HepG2 (cell line): ENCODE results near the gene PSMD5. TPM values are rescaled to one million over a fixed set of nuclear protein-coding genes. Genes with fewer than 3 reads are reported as not detected.
A peak's percentile ranks its signal among the peaks of the same experiment; 100 is the strongest.

Experiments
- ATAC-seq: fragments of 200-7000 bp; cut with Tn5 transposase; 3 replicates; pipeline ENCODE4 v1.9.1; 2020; ENCODE audit warnings: mild to moderate bottlenecking, moderate library complexity
- Bru-seq: library from RNA; stranded (reverse); fragments of 400-500 nt; gene quantifications from one replicate; lab custom pipeline; 2021; lab: Mats Ljungman, UMichigan
- BruChase-seq, 2 experiments: library from RNA; stranded (reverse); fragments of 400-500 nt; gene quantifications; one replicate each; lab custom pipeline; 2021; lab: Mats Ljungman, UMichigan
- BruUV-seq: library from RNA; stranded (reverse); fragments of 400-500 nt; replicated peaks from 2 replicates; lab custom pipeline; 2021; lab: Mats Ljungman, UMichigan
- CTCF ChIA-PET: fragments of 300-600 bp; formaldehyde crosslinking; extraction: SDS; loops from one replicate; lab custom pipeline; 2021; ENCODE audit warnings: low total read pairs, inconsistent platforms, low intra/inter-chr PET ratio; lab: Yijun Ruan, JAX
- POLR2A ChIA-PET: fragments of 350-600 bp; sonication (Branson Sonifier 250); formaldehyde crosslinking; loops from one replicate; lab custom pipeline; 2020; ENCODE audit warnings: antibody characterized with exemption, inconsistent platforms; lab: Yijun Ruan, JAX
- DNase-seq: peaks from one replicate; pipeline ENCODE4 v3.0.0-alpha.2; 2015; ENCODE audit warnings: low spot score
- FAIRE-seq: peaks from 3 replicates; lab custom pipeline; 2011; peaks lifted over from hg19 to GRCh38; lab: Jason Lieb, UNC
- H2AFZ ChIP-seq: one replicate; pipeline ENCODE4 v1.6.1; 2011; ENCODE audit warnings: low read length, inconsistent platforms
- H3K27ac ChIP-seq: fragments of 300-600 bp; 3 replicates; pipeline ENCODE4 v1.8.0; 2011; ENCODE audit warnings: mixed run types, mild to moderate bottlenecking, mixed read lengths, low read length, inconsistent platforms; ENCODE audit not compliant: insufficient read depth; ENCODE audit errors: extremely low read length
- H3K27me3 ChIP-seq, 2 experiments: fragments of 200-600 bp in 1 of 2; 2 replicates in 1 of 2; 3 replicates in 1 of 2; pipeline versions ENCODE4 v1.6.0 to v1.8.0; 2011; ENCODE audit warnings: low read length in 2 of 2, mild to moderate bottlenecking in 2 of 2, moderate library complexity in 2 of 2, inconsistent platforms in 1 of 2; ENCODE audit not compliant: insufficient read depth in 2 of 2, control insufficient read depth in 1 of 2
- H3K36me3 ChIP-seq, 2 experiments: fragments of 200-600 bp in 1 of 2; replicated peaks in 1 of 2; 2 replicates in 1 of 2; 3 replicates in 1 of 2; pipeline versions ENCODE4 v1.5.1 to v1.8.0; 2011; ENCODE audit warnings: low read length in 2 of 2, inconsistent platforms in 1 of 2; ENCODE audit not compliant: insufficient read depth in 2 of 2, control insufficient read depth in 1 of 2
- H3K4me1 ChIP-seq: 2 replicates; pipeline ENCODE4 v1.5.1; 2012; ENCODE audit warnings: low read length, inconsistent platforms; ENCODE audit not compliant: insufficient read depth
- H3K4me2 ChIP-seq: 2 replicates; pipeline ENCODE4 v1.6.0; 2011; ENCODE audit warnings: low read depth, low read length, inconsistent platforms
- H3K4me3 ChIP-seq, 3 experiments: fragments of 200-600 bp in 1 of 3; sonication (generic), shearing (Covaris generic) in 1 of 3; replicated peaks in 1 of 3; 2 replicates each; pipeline ENCODE4 v1.5.1; 2011 to 2016; ENCODE audit warnings: low read length in 3 of 3, inconsistent platforms in 2 of 3, low read depth in 2 of 3, mild to moderate bottlenecking in 2 of 3, control low read depth in 1 of 3, mixed read lengths in 1 of 3; ENCODE audit not compliant: insufficient read depth in 1 of 3
- H3K79me2 ChIP-seq: one replicate; pipeline ENCODE4 v1.6.1; 2011; ENCODE audit warnings: low read length, inconsistent platforms; ENCODE audit not compliant: insufficient read depth
- H3K9ac ChIP-seq: 2 replicates; pipeline ENCODE4 v1.6.0; 2011; ENCODE audit warnings: mild to moderate bottlenecking, low read depth, low read length, inconsistent platforms; ENCODE audit not compliant: insufficient read depth
- H3K9me3 ChIP-seq: 2 replicates; pipeline ENCODE4 v1.5.1; 2012; ENCODE audit warnings: mild to moderate bottlenecking, low read length
- H4K20me1 ChIP-seq: 2 replicates; pipeline ENCODE4 v1.6.0; 2011; ENCODE audit warnings: inconsistent platforms, mild to moderate bottlenecking, low read length, moderate library complexity; ENCODE audit not compliant: insufficient read depth
- LCORL ChIP-seq, 2 experiments: fragments of 450-650 bp in 1 of 2; sonication (generic) in 1 of 2; formaldehyde crosslinking in 1 of 2; IDR thresholded peaks; 2 replicates each; pipeline versions ENCODE4 v1.5.0 to v1.6.1; 2017 to 2020; ENCODE audit warnings: antibody characterized with exemption in 1 of 2, missing genetic modification reagents in 1 of 2
- NFE2L2 ChIP-seq: fragments of 150-350 bp; IDR thresholded peaks from 2 replicates; pipeline ENCODE4 v1.6.1; 2014; ENCODE audit warnings: low read length
- SIN3B ChIP-seq: fragments of 150-350 bp; IDR thresholded peaks from 2 replicates; pipeline ENCODE4 v1.6.1; 2014; ENCODE audit warnings: low read length
- SKI ChIP-seq: fragments of 450-650 bp; IDR thresholded peaks from one replicate; pipeline ENCODE4 v1.6.1; 2018; ENCODE audit warnings: mild to moderate bottlenecking; ENCODE audit not compliant: partially characterized antibody
- SMAD3 ChIP-seq: sonication (generic); formaldehyde crosslinking; IDR thresholded peaks from 2 replicates; pipeline ENCODE4 v1.4.0; 2020; ENCODE audit warnings: missing genetic modification reagents
- SP140L ChIP-seq: sonication (generic); formaldehyde crosslinking; IDR thresholded peaks from 2 replicates; pipeline ENCODE4 v1.4.0; 2020; ENCODE audit warnings: missing genetic modification reagents, borderline replicate concordance
- ZFP36L1 ChIP-seq: sonication (generic); formaldehyde crosslinking; IDR thresholded peaks from 2 replicates; pipeline ENCODE4 v1.8.0; 2022; ENCODE audit warnings: mild to moderate bottlenecking, missing genetic modification reagents, moderate library complexity
- ZKSCAN8 ChIP-seq: IDR thresholded peaks from 2 replicates; pipeline ENCODE4 v1.6.1; 2016; ENCODE audit warnings: borderline replicate concordance, missing genetic modification reagents, missing compliant biosample characterization
- ZNF230 ChIP-seq: sonication (generic); formaldehyde crosslinking; IDR thresholded peaks from 2 replicates; pipeline ENCODE4 v1.4.0; 2020; ENCODE audit warnings: mild to moderate bottlenecking, missing genetic modification reagents
- ZNF282 ChIP-seq: fragments of 450-650 bp; IDR thresholded peaks from 2 replicates; pipeline ENCODE4 v1.6.1; 2018; ENCODE audit not compliant: partially characterized antibody
- ZNF563 ChIP-seq: sonication (generic); formaldehyde crosslinking; IDR thresholded peaks from 2 replicates; pipeline ENCODE4 v1.8.0; 2022; ENCODE audit warnings: mild to moderate bottlenecking, moderate library complexity, missing genetic modification reagents
- ZNF768 ChIP-seq: sonication (generic); formaldehyde crosslinking; IDR thresholded peaks from 2 replicates; pipeline ENCODE4 v1.4.0; 2020; ENCODE audit warnings: missing genetic modification reagents
- WGBS: methylation state at CpG from one replicate; pipeline ENCODE4 v1.1.6; 2017; ENCODE audit warnings: low lambda C conversion rate; 5-methylcytosine and 5-hydroxymethylcytosine counted together
- in situ Hi-C: cut with HindIII; loops from 2 replicates; pipeline ENCODE4 v1.10.0; 2017; ENCODE audit warnings: low pct_unique_long_range_greater_than_20kb; ENCODE audit not compliant: extremely low pct_ligation_motif_present
- intact Hi-C: fragments of 100-400 bp; cut with micrococcal nuclease; formaldehyde crosslinking; loops from one replicate; pipeline ENCODE4 v1.10.0; 2022; ENCODE audit not compliant: unreplicated experiment
- long read RNA-seq, 2 experiments: library from RNA in 1 of 2; library from polyadenylated mRNA in 1 of 2; stranded (forward) in 1 of 2; unstranded in 1 of 2; transcript quantifications; one replicate each; pipeline ENCODE4 v2.0.0, GENCODE V29; 2019 to 2022
- polyA minus RNA-seq, 3 experiments: library from RNA; depleted of rRNA, polyadenylated mRNA; stranded (reverse); fragments of >200 nt; gene quantifications; 2 replicates each; pipeline ENCODE4 v1.2.3, GENCODE V29; 2011; ENCODE audit warnings: low replicate concordance in 1 of 3
- polyA plus RNA-seq, 8 experiments: library from polyadenylated mRNA; depleted of rRNA in 3 of 8; stranded (reverse) in 7 of 8; unstranded in 1 of 8; fragments of >200 nt; fragmentation: Illumina TruSeq in 4 of 8; extraction: Trizol in 4 of 8; gene quantifications; 2 replicates each; pipeline versions ENCODE4 v1.2.1 to v1.2.3, GENCODE V29; 2011 to 2016; ENCODE audit warnings: low read depth in 4 of 8, missing spikeins in 1 of 8, mixed read lengths in 1 of 8; ENCODE audit not compliant: insufficient read depth in 1 of 8
- total RNA-seq, 5 experiments: library from RNA; depleted of rRNA; stranded (reverse); fragments of >200 nt; fragmentation: Illumina TruSeq; extraction: Trizol; gene quantifications; 2 replicates each; pipeline ENCODE4 v1.2.3, GENCODE V29; 2016; ENCODE audit warnings: low read depth in 1 of 5
- TF ChIP-seq, protein P1 (sequence below): sonication (generic); formaldehyde crosslinking; IDR thresholded peaks from 2 replicates; pipeline ENCODE4 v1.4.0; 2020; ENCODE audit warnings: mild to moderate bottlenecking, missing genetic modification reagents
- TF ChIP-seq, protein P2 (sequence below): IDR thresholded peaks from 2 replicates; pipeline ENCODE4 v1.4.0; 2020; ENCODE audit warnings: mild to moderate bottlenecking, missing genetic modification reagents

The PSMD5 gene
- total RNA-seq (2016; rRNA removed; fragmentation: Illumina TruSeq; extraction: Trizol), result 18.1 and 32.6 TPM in 2 replicates
- 4.5 and 4.8 TPM in 2 replicates for total RNA-seq (2016; cell fraction: cytosol; rRNA removed; fragmentation: Illumina TruSeq; extraction: Trizol; ENCODE audit: low read depth)
- 18.2 and 34.4 TPM in 2 replicates for total RNA-seq (2016; cell fraction: insoluble cytoplasmic fraction; rRNA removed; fragmentation: Illumina TruSeq; extraction: Trizol)
- 10.6 and 10.9 TPM in 2 replicates for total RNA-seq (2016; cell fraction: membrane; rRNA removed; fragmentation: Illumina TruSeq; extraction: Trizol)
- total RNA-seq (2016; cell fraction: nucleus; rRNA removed; fragmentation: Illumina TruSeq; extraction: Trizol), result 12.4 and 13.6 TPM in 2 replicates
- 10.6 and 12.7 TPM in 2 replicates for polyA plus RNA-seq (2011; rRNA removed)
- polyA plus RNA-seq (2011; cell fraction: cytosol; rRNA removed), result 5.4 and 8.9 TPM in 2 replicates
- 3.1 and 5.2 TPM in 2 replicates for polyA plus RNA-seq (2011; cell fraction: nucleus; rRNA removed)
- polyA plus RNA-seq (2012), result 9.2 and 10.8 TPM in 2 replicates
- polyA plus RNA-seq (2016; cell fraction: cytosol; fragmentation: Illumina TruSeq; extraction: Trizol; ENCODE audit: low read depth), result 1.4 and 1.6 TPM in 2 replicates
- 28.5 and 31.9 TPM in 2 replicates for polyA plus RNA-seq (2016; cell fraction: insoluble cytoplasmic fraction; fragmentation: Illumina TruSeq; extraction: Trizol; ENCODE audit: low read depth)
- polyA plus RNA-seq (2016; cell fraction: membrane; fragmentation: Illumina TruSeq; extraction: Trizol; ENCODE audit: low read depth), result 5.5 and 6.3 TPM in 2 replicates
- polyA plus RNA-seq (2016; cell fraction: nucleus; fragmentation: Illumina TruSeq; extraction: Trizol; ENCODE audit: insufficient read depth, low read depth), result 15.3 and 18.2 TPM in 2 replicates
- polyA minus RNA-seq (2011; rRNA and poly(A)+ RNA removed; ENCODE audit: low replicate concordance), result 11.4 and 32.6 TPM in 2 replicates
- 10.7 and 13.2 TPM in 2 replicates for polyA minus RNA-seq (2011; cell fraction: cytosol; rRNA and poly(A)+ RNA removed)
- 14.9 and 16.2 TPM in 2 replicates for polyA minus RNA-seq (2011; cell fraction: nucleus; rRNA and poly(A)+ RNA removed)
- Bru-seq, nascent RNA, result percentile 80 among the genes with signal in this experiment
- BruChase-seq, experiment 1, labeled RNA remaining after a 6-hour chase, result percentile 77 among the genes with signal in this experiment
- BruChase-seq, experiment 2, labeled RNA remaining after a 2-hour chase, result percentile 77 among the genes with signal in this experiment
- long read RNA-seq, experiment 1, transcript PSMD5-201 (10 exons, 3,443 nt), result major isoform, 15 of 21 reads
- long read RNA-seq, experiment 1, partial matches to known transcripts, result 3 of 21 reads
- long read RNA-seq, experiment 1, other reads (novel, unspliced or antisense), result 3 of 21 reads
- long read RNA-seq, experiment 2, partial matches to known transcripts, result 2 of 25 reads
- long read RNA-seq, experiment 2, other reads (novel, unspliced or antisense), result 19 of 25 reads

DNA sequence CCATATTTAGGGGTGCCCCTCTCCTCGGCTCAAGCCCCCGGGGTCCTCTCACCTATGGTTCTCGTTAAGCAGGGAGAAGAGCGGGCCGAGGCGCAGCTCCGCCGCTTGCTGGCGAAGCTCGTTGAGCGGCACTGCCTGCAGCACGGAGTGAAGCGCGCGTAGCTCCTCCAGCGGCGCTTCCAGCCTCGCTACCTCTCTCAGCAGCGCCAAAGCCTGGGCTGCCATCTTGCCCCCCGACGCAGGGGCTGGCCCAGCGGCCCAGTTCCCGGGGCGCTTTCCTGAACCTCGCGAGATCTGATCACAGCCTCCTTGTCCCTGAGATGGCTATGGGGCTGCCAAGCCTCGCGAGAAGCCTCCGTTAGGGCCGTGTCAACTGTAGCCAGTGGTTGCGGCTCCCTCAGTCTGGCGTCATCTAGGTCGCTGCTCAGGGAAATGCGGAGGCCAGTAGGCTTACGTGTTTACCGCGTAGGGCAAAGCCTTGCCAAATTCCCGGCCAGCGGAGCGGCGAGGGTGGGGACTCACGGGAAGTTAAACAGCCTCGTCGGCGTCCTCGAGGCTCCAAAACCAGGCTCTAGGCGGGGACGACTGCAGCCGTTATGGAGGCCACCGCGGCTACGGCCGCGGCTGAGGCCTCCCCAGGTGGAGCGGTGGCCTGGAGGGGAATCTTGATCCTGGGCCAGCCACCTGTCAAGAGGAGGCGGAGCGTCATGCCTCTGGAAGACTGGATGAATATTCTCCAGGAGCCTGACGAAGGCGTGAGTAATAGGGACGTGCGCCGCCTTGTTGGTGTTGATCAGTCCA is at the start of gene PSMD5:
TSS of gene PSMD5 (minus strand) at position 238 of the 801 bp plus-strand sequence. CDS start at position 225, 13 bp downstream.
- Histone ChIP-seq H3K4me1 (peaks cover 30% of the 10 kb centered on the region), H3K36me3 (no peaks in the 10 kb centered on the region; a peak in 1 of 5 replicates), H3K4me3 (peak within 1 kb of the TSS; percentile 73 to 91 (median 87)), H3K79me2 (peaks cover 29% of the 10 kb centered on the region), H3K27ac (peak within 1 kb of the TSS; percentile 82), H3K4me2 (peak within 1 kb of the TSS; percentile 83), H3K9me3 (no peaks in the 10 kb centered on the region), H4K20me1 (no peaks in the 10 kb centered on the region), H3K27me3 (peaks cover 0 to 3% of the 10 kb centered on the region in 2 experiments; a peak in 1 of 5 replicates), H2AFZ (peak within 1 kb of the TSS; percentile 90), H3K9ac (peak within 1 kb of the TSS; percentile 94)
- DNase-seq (peak; percentile 94), ATAC-seq (peak; percentile 96), FAIRE-seq (peak; percentile 21)
- in situ Hi-C loops (no loop called here), intact Hi-C loops (loop anchor here (2.0 kb wide), 2 partner anchors 34 to 76 kb away; partner anchors contain the start of gene PHF19)
- ChIA-PET CTCF (no interaction called here), POLR2A (interaction anchor here (0.6 to 2.4 kb wide), 6 partner anchors 13 to 86 kb away, joined by 3 to 12 read pairs (median 4); partner anchors contain the start of gene FBXW2)
- no TSS peak for BruUV-seq
- WGBS, result 51% methylated on average over 41 of the region's 62 CpGs
- TF ChIP-seq LCORL (IDR thresholded peaks at IDR 0.05), result no peak
- peak; percentile 64; the same call in 1 of the 2 replicates for TF ChIP-seq LCORL (CRISPR knock-in tag; IDR thresholded peaks at IDR 0.05)
- no peak for TF ChIP-seq ZKSCAN8
- TF ChIP-seq, protein P1, sequence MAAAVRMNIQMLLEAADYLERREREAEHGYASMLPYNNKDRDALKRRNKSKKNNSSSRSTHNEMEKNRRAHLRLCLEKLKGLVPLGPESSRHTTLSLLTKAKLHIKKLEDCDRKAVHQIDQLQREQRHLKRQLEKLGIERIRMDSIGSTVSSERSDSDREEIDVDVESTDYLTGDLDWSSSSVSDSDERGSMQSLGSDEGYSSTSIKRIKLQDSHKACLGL (CRISPR knock-in tag), result peak; percentile 81
- TF ChIP-seq ZNF768 (CRISPR knock-in tag), result peak; percentile 61; the same call in 1 of the 2 replicates
- TF ChIP-seq, protein P2, sequence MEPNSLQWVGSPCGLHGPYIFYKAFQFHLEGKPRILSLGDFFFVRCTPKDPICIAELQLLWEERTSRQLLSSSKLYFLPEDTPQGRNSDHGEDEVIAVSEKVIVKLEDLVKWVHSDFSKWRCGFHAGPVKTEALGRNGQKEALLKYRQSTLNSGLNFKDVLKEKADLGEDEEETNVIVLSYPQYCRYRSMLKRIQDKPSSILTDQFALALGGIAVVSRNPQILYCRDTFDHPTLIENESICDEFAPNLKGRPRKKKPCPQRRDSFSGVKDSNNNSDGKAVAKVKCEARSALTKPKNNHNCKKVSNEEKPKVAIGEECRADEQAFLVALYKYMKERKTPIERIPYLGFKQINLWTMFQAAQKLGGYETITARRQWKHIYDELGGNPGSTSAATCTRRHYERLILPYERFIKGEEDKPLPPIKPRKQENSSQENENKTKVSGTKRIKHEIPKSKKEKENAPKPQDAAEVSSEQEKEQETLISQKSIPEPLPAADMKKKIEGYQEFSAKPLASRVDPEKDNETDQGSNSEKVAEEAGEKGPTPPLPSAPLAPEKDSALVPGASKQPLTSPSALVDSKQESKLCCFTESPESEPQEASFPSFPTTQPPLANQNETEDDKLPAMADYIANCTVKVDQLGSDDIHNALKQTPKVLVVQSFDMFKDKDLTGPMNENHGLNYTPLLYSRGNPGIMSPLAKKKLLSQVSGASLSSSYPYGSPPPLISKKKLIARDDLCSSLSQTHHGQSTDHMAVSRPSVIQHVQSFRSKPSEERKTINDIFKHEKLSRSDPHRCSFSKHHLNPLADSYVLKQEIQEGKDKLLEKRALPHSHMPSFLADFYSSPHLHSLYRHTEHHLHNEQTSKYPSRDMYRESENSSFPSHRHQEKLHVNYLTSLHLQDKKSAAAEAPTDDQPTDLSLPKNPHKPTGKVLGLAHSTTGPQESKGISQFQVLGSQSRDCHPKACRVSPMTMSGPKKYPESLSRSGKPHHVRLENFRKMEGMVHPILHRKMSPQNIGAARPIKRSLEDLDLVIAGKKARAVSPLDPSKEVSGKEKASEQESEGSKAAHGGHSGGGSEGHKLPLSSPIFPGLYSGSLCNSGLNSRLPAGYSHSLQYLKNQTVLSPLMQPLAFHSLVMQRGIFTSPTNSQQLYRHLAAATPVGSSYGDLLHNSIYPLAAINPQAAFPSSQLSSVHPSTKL, result no peak
- peak; percentile 39; the same call in 1 of the 2 replicates for TF ChIP-seq SIN3B
- TF ChIP-seq ZNF230 (CRISPR knock-in tag), result peak; percentile 90
- no peak for TF ChIP-seq ZNF563 (CRISPR knock-in tag)
- TF ChIP-seq NFE2L2, result no peak
- TF ChIP-seq ZFP36L1 (CRISPR knock-in tag), result no peak
- no peak for TF ChIP-seq ZNF282
- no peak for TF ChIP-seq SP140L (CRISPR knock-in tag)
- no peak for TF ChIP-seq SMAD3 (CRISPR knock-in tag)
- no peak for TF ChIP-seq SKI
